Measurements from ENCODE around the gene LGALS3BP.

Gene LGALS3BP

GRCh38 chr17:79007504-79008381 is 28.0 kb upstream of the LGALS3BP start:
- H2AFZ ChIP-seq (ENCODE audit: low read depth, low read length), result no peak overlapping the region
- H3K4me3 ChIP-seq (ENCODE audit: low read length), result no peak overlapping the region
- H3K4me1 ChIP-seq (ENCODE audit: insufficient read depth, low read length), result peaks cover 27% of the 10 kb centered on the region
- H3K36me3 ChIP-seq (ENCODE audit: insufficient read depth, low read length), result peaks cover 9% of the 10 kb centered on the region
- no peaks in the 10 kb centered on the region for H3K27me3 ChIP-seq (ENCODE audit: insufficient read depth, low read length)
- peaks cover 2% of the 10 kb centered on the region for H3K9me3 ChIP-seq (ENCODE audit: low read length)

- Histone ChIP-seq H3K9me3 (ENCODE audit: low read length) (no peaks in the 10 kb centered on the region), H3K36me3 (ENCODE audit: insufficient read depth, low read length) (peaks cover 12% of the 10 kb centered on the region), H2AFZ (ENCODE audit: low read depth, low read length) (no peak overlapping the region), H3K4me1 (ENCODE audit: insufficient read depth, low read length) (peaks cover 27% of the 10 kb centered on the region), H3K4me3 (ENCODE audit: low read length) (no peak overlapping the region), H3K27me3 (ENCODE audit: insufficient read depth, low read length) (no peaks in the 10 kb centered on the region)
Observed at GRCh38 chr17:79006794-79007503, 27.2 kb upstream of the LGALS3BP start.

GRCh38 chr17:79006046-79006445 is 26.3 kb upstream of the LGALS3BP start:
- Histone ChIP-seq H2AFZ (ENCODE audit: low read depth, low read length) (no peak overlapping the region), H3K36me3 (ENCODE audit: insufficient read depth, low read length) (peaks cover 12% of the 10 kb centered on the region), H3K27me3 (ENCODE audit: insufficient read depth, low read length) (no peaks in the 10 kb centered on the region), H3K4me1 (ENCODE audit: insufficient read depth, low read length) (peaks cover 27% of the 10 kb centered on the region), H3K4me3 (ENCODE audit: low read length) (no peak overlapping the region), H3K9me3 (ENCODE audit: low read length) (no peaks in the 10 kb centered on the region)

- Histone ChIP-seq H2AFZ (ENCODE audit: low read depth, low read length) (no peak overlapping the region), H3K4me3 (ENCODE audit: low read length) (no peak overlapping the region), H3K36me3 (ENCODE audit: insufficient read depth, low read length) (peaks cover 15% of the 10 kb centered on the region), H3K4me1 (ENCODE audit: insufficient read depth, low read length) (peaks cover 24% of the 10 kb centered on the region), H3K27me3 (ENCODE audit: insufficient read depth, low read length) (no peaks in the 10 kb centered on the region), H3K9me3 (ENCODE audit: low read length) (no peaks in the 10 kb centered on the region)
Observed at GRCh38 chr17:79005063-79005861, 25.5 kb upstream of the LGALS3BP start.

- Histone ChIP-seq H2AFZ (ENCODE audit: low read depth, low read length) (no peak overlapping the region), H3K4me1 (ENCODE audit: insufficient read depth, low read length) (peaks cover 17% of the 10 kb centered on the region), H3K9me3 (ENCODE audit: low read length) (no peaks in the 10 kb centered on the region), H3K36me3 (ENCODE audit: insufficient read depth, low read length) (peaks cover 19% of the 10 kb centered on the region), H3K4me3 (ENCODE audit: low read length) (no peak overlapping the region), H3K27me3 (ENCODE audit: insufficient read depth, low read length) (no peaks in the 10 kb centered on the region)
Observed at GRCh38 chr17:79003661-79004411, 24.1 kb upstream of the LGALS3BP start.

- peaks cover 9% of the 10 kb centered on the region for H3K4me1 ChIP-seq (ENCODE audit: insufficient read depth, low read length)
- peaks cover 25% of the 10 kb centered on the region for H3K36me3 ChIP-seq (ENCODE audit: insufficient read depth, low read length)
- H3K9me3 ChIP-seq (ENCODE audit: low read length), result no peaks in the 10 kb centered on the region
- H3K4me3 ChIP-seq (ENCODE audit: low read length), result no peak overlapping the region
- H3K27me3 ChIP-seq (ENCODE audit: insufficient read depth, low read length), result no peaks in the 10 kb centered on the region
- H2AFZ ChIP-seq (ENCODE audit: low read depth, low read length), result no peak overlapping the region
Observed at GRCh38 chr17:79002796-79003593, 23.3 kb upstream of the LGALS3BP start.

GRCh38 chr17:79002291-79002690 is 22.6 kb upstream of the LGALS3BP start:
- no peak overlapping the region for H3K4me3 ChIP-seq (ENCODE audit: low read length)

GRCh38 chr17:79001190-79002020 is 21.7 kb upstream of the LGALS3BP start:
- Histone ChIP-seq H3K4me3 (ENCODE audit: low read length) (no peak overlapping the region), H3K36me3 (ENCODE audit: insufficient read depth, low read length) (peaks cover 32% of the 10 kb centered on the region), H3K4me1 (ENCODE audit: insufficient read depth, low read length) (peaks cover 4% of the 10 kb centered on the region), H2AFZ (ENCODE audit: low read depth, low read length) (no peak overlapping the region), H3K27me3 (ENCODE audit: insufficient read depth, low read length) (no peaks in the 10 kb centered on the region), H3K9me3 (ENCODE audit: low read length) (no peaks in the 10 kb centered on the region)

More at GRCh38 chr17:79002291-79002690, 22.6 kb upstream of the LGALS3BP start:
- H3K36me3 ChIP-seq (ENCODE audit: insufficient read depth, low read length), result peaks cover 28% of the 10 kb centered on the region
- no peaks in the 10 kb centered on the region for H3K27me3 ChIP-seq (ENCODE audit: insufficient read depth, low read length)
- peaks cover 4% of the 10 kb centered on the region for H3K4me1 ChIP-seq (ENCODE audit: insufficient read depth, low read length)
- H3K9me3 ChIP-seq (ENCODE audit: low read length), result no peaks in the 10 kb centered on the region
- H2AFZ ChIP-seq (ENCODE audit: low read depth, low read length), result no peak overlapping the region

GRCh38 chr17:79000396-79001189 is 20.9 kb upstream of the LGALS3BP start:
- Histone ChIP-seq H3K4me3 (ENCODE audit: low read length) (no peak overlapping the region), H2AFZ (ENCODE audit: low read depth, low read length) (no peak overlapping the region), H3K27me3 (ENCODE audit: insufficient read depth, low read length) (no peaks in the 10 kb centered on the region), H3K9me3 (ENCODE audit: low read length) (no peaks in the 10 kb centered on the region), H3K36me3 (ENCODE audit: insufficient read depth, low read length) (peaks cover 41% of the 10 kb centered on the region), H3K4me1 (ENCODE audit: insufficient read depth, low read length) (peaks cover 3% of the 10 kb centered on the region)

GRCh38 chr17:78999947-79000395 is 20.2 kb upstream of the LGALS3BP start:
- Histone ChIP-seq H3K36me3 (ENCODE audit: insufficient read depth, low read length) (peaks cover 45% of the 10 kb centered on the region), H3K9me3 (ENCODE audit: low read length) (no peaks in the 10 kb centered on the region), H3K27me3 (ENCODE audit: insufficient read depth, low read length) (no peaks in the 10 kb centered on the region), H3K4me3 (ENCODE audit: low read length) (no peak overlapping the region), H3K4me1 (ENCODE audit: insufficient read depth, low read length) (no peaks in the 10 kb centered on the region), H2AFZ (ENCODE audit: low read depth, low read length) (no peak overlapping the region)
